Colonic mucosa (tissue), 4 donors: ENCODE results near the gene LAMTOR4. TPM values are rescaled to one million over a fixed set of nuclear protein-coding genes. Genes with fewer than 3 reads are reported as not detected.

Experiments used
- DNase-seq: peaks from one replicate; pipeline ENCODE4 v3.0.0-alpha.2; 2020
- H3K27ac ChIP-seq: fragments of 200-600 bp; one replicate; pipeline ENCODE4 v1.8.0; 2021
- H3K27me3 ChIP-seq: fragments of 200-600 bp; one replicate; pipeline ENCODE4 v1.8.0; 2021
- H3K36me3 ChIP-seq: fragments of 200-600 bp; one replicate; pipeline ENCODE4 v1.8.0; 2021
- H3K4me1 ChIP-seq: fragments of 200-600 bp; one replicate; pipeline ENCODE4 v1.8.0; 2021; ENCODE audit warnings: mild to moderate bottlenecking
- H3K4me3 ChIP-seq: fragments of 200-600 bp; one replicate; pipeline ENCODE4 v1.8.0; 2021
- H3K9ac ChIP-seq, 2 donors: one replicate each; pipeline ENCODE4 v1.7.0; 2013; ENCODE audit warnings: control low read depth in 2 of 2, low read depth in 2 of 2, low read length in 2 of 2
- H3K9me3 ChIP-seq: fragments of 200-600 bp; one replicate; pipeline ENCODE4 v1.8.0; 2021
- intact Hi-C: fragments of 100-400 bp; cut with DNase I; formaldehyde crosslinking; loops from one replicate; pipeline ENCODE4 v1.14.1; 2022
- total RNA-seq, 2 donors: library from RNA; stranded (reverse); fragmentation: NEBNext Ultra II Directional in 1 of 2; extraction: Animal tissue kit (Norgen Biotek cat#: 25700) in 1 of 2; gene quantifications; one replicate each; pipeline ENCODE4 v1.2.1, GENCODE V29; 2021
- TF ChIP-seq, protein P1 (sequence below): fragments of 200-600 bp; IDR thresholded peaks from one replicate; pipeline ENCODE4 v1.8.0; 2022; ENCODE audit warnings: antibody characterized with exemption, mild to moderate bottlenecking
- donor health status: healthy.
- donor health status: DM: no; HTN: no; CAD: no.
- donor health status: DM: no; HTN: no; CAD: no.

The LAMTOR4 gene
- total RNA-seq = 100 to 1,000 TPM; 230 to 268 TPM

DNA sequence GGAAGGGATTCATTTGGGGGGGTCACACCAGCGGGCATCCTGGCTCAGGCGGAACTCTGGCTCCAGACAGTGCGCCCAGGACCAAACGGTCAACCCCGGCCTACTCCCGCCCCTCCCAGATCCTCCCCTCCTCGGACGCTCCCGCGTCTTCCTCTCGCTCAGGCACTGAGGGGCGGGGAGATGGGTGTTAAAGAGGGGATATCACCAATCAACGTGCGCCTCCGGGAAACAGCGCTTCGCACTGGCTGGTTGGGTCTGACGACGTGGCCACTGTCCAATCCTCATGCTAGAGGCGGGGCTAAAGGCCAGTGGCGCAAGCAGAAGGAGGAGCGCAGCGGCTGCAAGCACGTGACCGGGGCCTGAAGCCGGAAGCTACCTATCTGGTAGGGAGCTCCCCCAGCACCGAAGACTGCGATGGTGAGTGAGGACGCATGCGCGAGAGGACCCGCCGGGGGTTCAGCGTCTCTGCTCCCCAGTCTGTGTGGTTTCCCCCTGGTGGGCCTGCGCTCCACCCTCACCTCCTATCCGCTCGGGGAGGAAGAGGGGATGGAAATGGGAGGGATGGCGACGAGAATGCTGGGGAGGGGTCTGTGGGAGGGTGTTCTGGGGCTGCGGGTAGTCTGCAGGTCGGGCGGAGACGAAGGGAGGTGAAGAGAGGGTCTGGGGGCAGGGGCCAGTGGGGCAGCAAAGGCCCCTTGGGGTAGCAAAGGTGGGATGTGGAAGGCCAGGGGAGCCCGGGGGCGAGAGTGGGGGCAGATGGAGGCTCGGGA lies at the start of gene LAMTOR4:
Gene LAMTOR4, plus strand, starts transcription at position 360 of the 770 bp plus-strand sequence. Its CDS starts 55 bp downstream, at position 415.
- no peaks in the 10 kb centered on the region for H3K27me3 ChIP-seq
- intact Hi-C loops = no loop called here
- H3K9ac ChIP-seq = peak within 1 kb of the TSS; percentile 99
- H3K4me3 ChIP-seq = peak within 1 kb of the TSS; percentile 67
- TF ChIP-seq, protein P1, sequence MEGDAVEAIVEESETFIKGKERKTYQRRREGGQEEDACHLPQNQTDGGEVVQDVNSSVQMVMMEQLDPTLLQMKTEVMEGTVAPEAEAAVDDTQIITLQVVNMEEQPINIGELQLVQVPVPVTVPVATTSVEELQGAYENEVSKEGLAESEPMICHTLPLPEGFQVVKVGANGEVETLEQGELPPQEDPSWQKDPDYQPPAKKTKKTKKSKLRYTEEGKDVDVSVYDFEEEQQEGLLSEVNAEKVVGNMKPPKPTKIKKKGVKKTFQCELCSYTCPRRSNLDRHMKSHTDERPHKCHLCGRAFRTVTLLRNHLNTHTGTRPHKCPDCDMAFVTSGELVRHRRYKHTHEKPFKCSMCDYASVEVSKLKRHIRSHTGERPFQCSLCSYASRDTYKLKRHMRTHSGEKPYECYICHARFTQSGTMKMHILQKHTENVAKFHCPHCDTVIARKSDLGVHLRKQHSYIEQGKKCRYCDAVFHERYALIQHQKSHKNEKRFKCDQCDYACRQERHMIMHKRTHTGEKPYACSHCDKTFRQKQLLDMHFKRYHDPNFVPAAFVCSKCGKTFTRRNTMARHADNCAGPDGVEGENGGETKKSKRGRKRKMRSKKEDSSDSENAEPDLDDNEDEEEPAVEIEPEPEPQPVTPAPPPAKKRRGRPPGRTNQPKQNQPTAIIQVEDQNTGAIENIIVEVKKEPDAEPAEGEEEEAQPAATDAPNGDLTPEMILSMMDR = no peak
- peak; percentile 99 for DNase-seq
- no peaks in the 10 kb centered on the region for H3K9me3 ChIP-seq
- peak within 1 kb of the TSS; percentile 56 for H3K27ac ChIP-seq
- peaks cover 8% of the 10 kb centered on the region for H3K4me1 ChIP-seq
- no peaks in the 10 kb centered on the region for H3K36me3 ChIP-seq

DNA sequence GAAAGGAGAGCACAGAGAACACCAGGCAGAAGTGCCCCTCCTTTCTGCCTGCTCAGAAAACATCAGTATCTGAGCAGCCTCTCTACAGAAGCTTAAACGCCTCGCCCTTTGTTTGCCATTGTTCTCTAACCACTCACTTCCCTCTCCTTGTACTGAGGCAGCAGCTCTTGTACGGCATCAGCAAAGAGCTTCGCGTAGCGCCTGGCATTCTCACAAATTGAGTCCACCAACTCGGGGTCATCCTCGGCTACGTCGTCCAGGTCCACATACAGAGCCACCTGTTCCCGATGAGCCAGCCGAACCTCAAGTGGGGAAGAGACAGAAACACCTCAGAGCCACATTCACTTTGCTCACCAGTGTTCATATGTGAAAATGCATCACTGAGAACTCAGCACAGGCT lies 49.3 kb upstream of the LAMTOR4 start:
- H3K4me1 ChIP-seq = peaks cover 5% of the 10 kb centered on the region
- TF ChIP-seq, protein P1 = no peak
- intact Hi-C loops = no loop called here
- no peaks in the 10 kb centered on the region for H3K27me3 ChIP-seq
- no peak for DNase-seq
- no peak overlapping the region for H3K27ac ChIP-seq
- H3K36me3 ChIP-seq = peaks cover 29% of the 10 kb centered on the region
- peak overlapping the region in 1 of 2 donors; percentile 91 for H3K9ac ChIP-seq
- H3K4me3 ChIP-seq = peak overlapping the region; percentile 95
- no peaks in the 10 kb centered on the region for H3K9me3 ChIP-seq

DNA sequence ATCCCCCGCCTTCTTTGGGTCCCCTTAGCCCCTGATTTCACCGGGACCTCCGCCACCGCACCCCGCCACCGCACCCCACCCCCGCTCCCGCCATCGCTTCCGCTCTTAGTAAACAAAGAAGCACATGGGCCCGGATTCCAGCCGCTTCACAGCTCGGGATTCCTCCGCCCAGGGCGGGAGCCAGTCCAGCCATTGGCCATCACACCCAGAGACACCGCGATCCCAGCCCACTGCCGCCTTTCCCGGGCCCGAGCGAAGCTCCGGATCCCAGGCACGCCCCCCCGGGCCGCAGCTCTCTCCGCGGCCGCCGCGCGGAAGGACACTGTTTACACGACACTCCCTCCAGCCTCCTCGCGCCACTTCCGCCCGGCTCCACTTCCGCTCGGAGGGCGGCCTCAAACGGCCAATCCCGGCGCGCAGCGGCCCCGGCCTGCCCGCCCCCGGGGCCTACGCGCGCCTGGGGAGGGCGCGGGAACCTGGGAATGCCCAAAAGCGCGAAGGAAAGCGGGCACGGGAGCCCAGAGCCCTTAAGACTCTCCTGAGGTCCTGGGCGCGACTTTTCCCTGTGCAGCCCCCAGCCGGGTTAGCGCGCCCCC lies 48.2 kb upstream of the LAMTOR4 start:
- peaks cover 5% of the 10 kb centered on the region for H3K4me1 ChIP-seq
- peak; percentile 91 for DNase-seq
- H3K36me3 ChIP-seq = peaks cover 18% of the 10 kb centered on the region
- peak overlapping the region; percentile 95 for H3K27ac ChIP-seq
- no peaks in the 10 kb centered on the region for H3K9me3 ChIP-seq
- TF ChIP-seq, protein P1 = no peak
- intact Hi-C loops = no loop called here
- H3K9ac ChIP-seq = peak overlapping the region; percentile 40 to 91
- H3K27me3 ChIP-seq = no peaks in the 10 kb centered on the region
- peak overlapping the region; percentile 95 for H3K4me3 ChIP-seq

DNA sequence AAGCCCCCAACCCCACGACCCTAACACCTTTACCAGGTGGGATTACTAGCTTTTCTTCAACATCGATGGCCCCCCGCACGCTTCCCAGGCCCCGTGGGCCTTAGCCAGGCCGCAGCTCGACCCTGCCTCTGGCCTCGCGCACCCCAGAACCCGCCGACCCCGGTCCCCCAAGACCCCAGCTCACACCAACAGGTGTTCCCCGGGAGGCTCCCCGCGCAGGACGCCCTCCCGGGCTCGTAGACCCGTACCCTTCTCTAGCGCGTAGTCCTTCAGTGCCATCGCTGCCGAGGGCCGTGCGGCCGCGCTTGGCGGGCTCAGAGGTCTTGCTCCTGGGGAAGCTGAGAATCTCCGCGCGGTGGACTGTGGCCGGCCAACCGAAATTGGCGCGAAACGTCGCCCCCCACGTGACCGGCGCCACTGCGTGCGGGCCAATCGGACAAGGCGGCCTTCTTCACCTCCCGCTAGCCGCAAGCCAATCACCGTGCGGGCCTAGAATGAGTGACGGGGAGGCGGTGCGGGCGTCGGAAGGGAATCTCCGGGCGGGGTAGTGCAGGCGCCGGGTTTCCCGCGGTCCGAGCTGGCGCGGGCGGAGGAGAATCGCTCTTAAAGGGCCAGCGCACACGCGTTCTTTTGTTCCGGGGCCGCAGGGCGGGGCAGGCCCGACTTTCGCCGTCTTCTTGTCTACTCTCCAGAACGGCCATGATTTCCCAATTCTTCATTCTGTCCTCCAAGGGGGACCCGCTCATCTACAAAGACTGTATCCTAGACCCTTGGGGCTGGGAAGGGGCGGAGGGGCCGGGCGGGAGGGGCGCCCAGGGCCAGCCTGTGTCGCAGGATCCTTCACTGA lies 47.5 kb upstream of the LAMTOR4 start, which contains the start of the genes AP4M1 and MCM7:
Gene AP4M1, plus strand, starts transcription at position 628 of the 847 bp plus-strand sequence. Its CDS starts 72 bp downstream, at position 700.
Gene MCM7, minus strand, starts transcription at position 382 of the 847 bp plus-strand sequence. Its CDS starts 103 bp downstream, at position 279.
- intact Hi-C loops = no loop called here
- Histone ChIP-seq H3K9ac (peak within 1 kb of the TSS; percentile 72 to 91), H3K36me3 (peaks cover 11% of the 10 kb centered on the region), H3K4me3 (peak within 1 kb of the TSS; percentile 95), H3K9me3 (no peaks in the 10 kb centered on the region), H3K27ac (peak within 1 kb of the TSS; percentile 95), H3K4me1 (peaks cover 5% of the 10 kb centered on the region), H3K27me3 (no peaks in the 10 kb centered on the region)
- TF ChIP-seq, protein P1 = no peak
- peak; percentile 99 for DNase-seq
